AG04449 (cell line): ENCODE data around the gene C1orf21.

ENCODE experiments used
- CTCF ChIA-PET: fragments of 350-600 bp; formaldehyde crosslinking; extraction: SDS; loops from one replicate; lab custom pipeline; 2021; ENCODE audit warnings: antibody characterized with exemption; lab: Yijun Ruan, JAX
- POLR2A ChIA-PET: fragments of 400-600, 350-600 bp; formaldehyde crosslinking; extraction: SDS; loops from one replicate; lab custom pipeline; 2020; ENCODE audit warnings: antibody characterized with exemption, inconsistent platforms; lab: Yijun Ruan, JAX
- DNase-seq: peaks from one replicate; pipeline ENCODE4 v3.0.0-alpha.2; 2010; ENCODE audit warnings: low read depth, low spot score
- H3K4me3 ChIP-seq: 2 replicates; pipeline ENCODE4 v1.5.1; 2011; ENCODE audit warnings: low read depth, mild to moderate bottlenecking, control low read depth, low read length
- TF ChIP-seq, protein P1 (sequence below): IDR thresholded peaks from one replicate; pipeline ENCODE4 v1.5.1; 2011; ENCODE audit warnings: mild to moderate bottlenecking, moderate library complexity, low read length, control low read depth, inconsistent platforms; ENCODE audit not compliant: insufficient read depth; ENCODE audit errors: missing control alignments

The C1orf21 gene

GRCh38 chr1:184630679-184631060 is 243.8 kb downstream of the C1orf21 start:
- ChIA-PET CTCF (no interaction called here), POLR2A (no interaction called here)
- no peak overlapping the region for H3K4me3 ChIP-seq
- DNase-seq: no peak
- TF ChIP-seq, protein P1, sequence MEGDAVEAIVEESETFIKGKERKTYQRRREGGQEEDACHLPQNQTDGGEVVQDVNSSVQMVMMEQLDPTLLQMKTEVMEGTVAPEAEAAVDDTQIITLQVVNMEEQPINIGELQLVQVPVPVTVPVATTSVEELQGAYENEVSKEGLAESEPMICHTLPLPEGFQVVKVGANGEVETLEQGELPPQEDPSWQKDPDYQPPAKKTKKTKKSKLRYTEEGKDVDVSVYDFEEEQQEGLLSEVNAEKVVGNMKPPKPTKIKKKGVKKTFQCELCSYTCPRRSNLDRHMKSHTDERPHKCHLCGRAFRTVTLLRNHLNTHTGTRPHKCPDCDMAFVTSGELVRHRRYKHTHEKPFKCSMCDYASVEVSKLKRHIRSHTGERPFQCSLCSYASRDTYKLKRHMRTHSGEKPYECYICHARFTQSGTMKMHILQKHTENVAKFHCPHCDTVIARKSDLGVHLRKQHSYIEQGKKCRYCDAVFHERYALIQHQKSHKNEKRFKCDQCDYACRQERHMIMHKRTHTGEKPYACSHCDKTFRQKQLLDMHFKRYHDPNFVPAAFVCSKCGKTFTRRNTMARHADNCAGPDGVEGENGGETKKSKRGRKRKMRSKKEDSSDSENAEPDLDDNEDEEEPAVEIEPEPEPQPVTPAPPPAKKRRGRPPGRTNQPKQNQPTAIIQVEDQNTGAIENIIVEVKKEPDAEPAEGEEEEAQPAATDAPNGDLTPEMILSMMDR: no peak

DNA sequence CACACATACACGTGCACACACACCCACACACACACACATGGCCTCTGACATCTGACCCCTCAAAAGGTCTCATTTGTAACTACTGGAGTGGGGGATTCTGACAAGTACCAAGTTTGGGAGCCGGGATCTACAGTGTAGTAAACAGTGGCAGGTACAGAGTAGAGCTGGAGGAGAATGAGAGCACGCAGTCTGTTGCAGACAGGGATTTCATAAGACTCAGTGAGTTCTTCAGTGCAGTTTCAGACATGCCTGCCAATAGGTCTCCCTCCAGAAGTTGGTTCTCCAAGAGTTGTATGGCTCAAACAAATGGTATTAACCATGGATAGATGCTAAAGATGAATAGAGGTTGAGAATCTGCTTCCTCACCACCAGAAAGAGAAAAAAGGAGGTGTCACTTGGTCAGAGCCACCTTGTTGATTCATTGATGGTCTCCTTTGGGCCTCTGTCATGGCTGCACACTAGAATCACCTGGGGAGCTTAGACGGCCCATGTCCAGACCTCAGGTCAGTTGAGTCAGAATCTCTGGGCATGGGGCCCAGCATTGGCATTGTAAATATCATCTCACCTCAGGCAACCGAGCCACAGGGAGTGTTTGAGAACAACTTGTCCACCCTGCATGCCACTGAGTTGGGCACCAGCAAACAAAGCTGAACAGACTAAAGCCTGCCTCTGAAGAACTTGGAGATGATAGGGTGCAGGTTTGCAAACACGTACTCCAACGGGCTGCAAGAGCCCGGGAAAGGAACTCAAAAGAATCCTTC is 245.8 kb downstream of the C1orf21 start:
- ChIA-PET POLR2A (no interaction called here), CTCF (interaction anchor here (2.5 kb wide), 1 partner anchor 31 kb away, joined by 12 read pairs; no protein-coding TSS in a partner anchor)
- no peak overlapping the region for H3K4me3 ChIP-seq
- TF ChIP-seq, protein P1: no peak
- DNase-seq: no peak

DNA sequence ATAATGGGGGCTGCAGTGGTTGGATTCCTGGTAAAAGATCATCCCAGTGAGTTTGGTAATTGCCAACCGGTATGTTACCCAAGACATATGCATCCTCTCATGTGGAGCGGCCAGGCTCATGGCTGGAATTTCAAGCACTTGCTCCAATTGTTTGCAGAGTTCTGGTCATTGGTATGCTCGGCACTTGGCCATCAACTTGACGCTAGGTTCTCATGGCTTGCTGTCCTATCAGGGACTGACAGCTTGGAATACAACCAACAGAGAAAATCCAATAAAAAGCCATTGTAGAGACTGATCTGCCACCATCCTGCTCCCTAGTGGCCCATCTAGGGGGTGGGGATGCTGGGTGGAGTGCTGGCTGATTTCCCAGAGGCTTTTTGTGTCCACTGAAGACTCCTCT is 247.0 kb downstream of the C1orf21 start:
- no peak for DNase-seq
- TF ChIP-seq, protein P1: no peak
- ChIA-PET CTCF (interaction anchor here (2.5 kb wide), 1 partner anchor 30 kb away, joined by 12 read pairs; no protein-coding TSS in a partner anchor), POLR2A (no interaction called here)
- no peak overlapping the region for H3K4me3 ChIP-seq

DNA sequence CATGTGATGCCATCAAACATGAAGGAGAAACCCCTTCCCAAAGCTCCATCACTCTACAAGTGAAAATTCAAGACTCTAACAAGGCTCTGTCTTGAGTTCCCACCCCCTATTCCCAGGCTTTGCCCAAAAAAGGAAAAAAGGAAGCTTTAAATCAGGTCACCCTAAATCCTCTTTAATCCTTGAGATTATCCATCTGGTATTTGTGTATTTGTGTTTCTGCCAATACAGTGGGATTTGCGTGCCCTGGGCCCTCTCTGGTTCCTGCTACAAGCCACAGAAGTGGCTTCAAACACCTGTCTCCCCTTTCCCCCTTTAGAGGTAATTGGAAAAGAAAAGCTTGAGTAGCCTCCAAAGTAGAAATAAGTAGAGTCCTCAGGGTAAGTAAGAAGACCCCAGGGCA is 247.5 kb downstream of the C1orf21 start:
- no peak for DNase-seq
- TF ChIP-seq, protein P1: no peak
- ChIA-PET CTCF (interaction anchor here (2.5 kb wide), 1 partner anchor 30 kb away, joined by 12 read pairs; no protein-coding TSS in a partner anchor), POLR2A (no interaction called here)
- H3K4me3 ChIP-seq: no peak overlapping the region

- no peak overlapping the region for H3K4me3 ChIP-seq
- TF ChIP-seq, protein P1: no peak
- POLR2A ChIA-PET: no interaction called here
- DNase-seq: no peak
- CTCF ChIA-PET: interaction anchor here (2.5 kb wide), 1 partner anchor 28 kb away, joined by 12 read pairs; no protein-coding TSS in a partner anchor
Measured at GRCh38 chr1:184635347-184635979, 248.6 kb downstream of the C1orf21 start.

DNA sequence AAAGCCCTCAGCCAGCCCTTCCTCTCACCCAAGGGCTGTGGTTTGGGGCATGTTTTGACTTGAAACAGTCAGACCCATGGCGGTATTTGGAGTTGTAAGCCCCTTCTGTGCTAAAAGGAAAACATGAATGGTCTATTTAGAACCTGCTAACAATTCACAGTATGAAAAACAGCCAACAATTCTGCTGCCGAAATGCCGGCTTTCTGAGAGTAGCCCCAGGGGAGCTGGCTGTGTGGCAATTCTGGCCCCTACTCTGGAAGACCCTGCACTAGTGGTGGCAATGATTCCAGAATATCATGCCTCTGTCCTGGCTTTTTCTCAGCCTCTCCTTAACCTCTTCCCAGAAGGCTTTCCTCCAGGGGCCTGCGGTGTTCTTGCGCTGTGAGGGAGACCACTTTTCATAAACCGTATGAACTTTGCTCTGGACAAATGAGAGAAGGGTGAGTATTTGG is 249.2 kb downstream of the C1orf21 start:
- ChIA-PET CTCF (no interaction called here), POLR2A (no interaction called here)
- no peak overlapping the region for H3K4me3 ChIP-seq
- DNase-seq: no peak
- TF ChIP-seq, protein P1: no peak
